SK-MEL-5 (cell line): ENCODE data around the gene USP5. TPM values are rescaled to one million over a fixed set of nuclear protein-coding genes. Genes with fewer than 3 reads are reported as not detected.

Source experiments
- DNase-seq: peaks from one replicate; pipeline ENCODE4 v3.0.0-alpha.2; 2016; ENCODE audit warnings: low read depth, low spot score
- in situ Hi-C: cut with HindIII; loops from 2 replicates; pipeline ENCODE4 v1.10.0; 2016; ENCODE audit warnings: low sequenced_read_pairs, high pct_unique_total_duplicates, low pct_unique_long_range_greater_than_20kb
- total RNA-seq: library from RNA; depleted of rRNA; stranded (reverse); fragments of >200 nt; shearing (Covaris generic); gene quantifications from 2 replicates; pipeline ENCODE4 v1.2.3, GENCODE V29; 2014

Gene USP5
- total RNA-seq, 1 experiment from 2014 or later: 92.6 TPM

DNA sequence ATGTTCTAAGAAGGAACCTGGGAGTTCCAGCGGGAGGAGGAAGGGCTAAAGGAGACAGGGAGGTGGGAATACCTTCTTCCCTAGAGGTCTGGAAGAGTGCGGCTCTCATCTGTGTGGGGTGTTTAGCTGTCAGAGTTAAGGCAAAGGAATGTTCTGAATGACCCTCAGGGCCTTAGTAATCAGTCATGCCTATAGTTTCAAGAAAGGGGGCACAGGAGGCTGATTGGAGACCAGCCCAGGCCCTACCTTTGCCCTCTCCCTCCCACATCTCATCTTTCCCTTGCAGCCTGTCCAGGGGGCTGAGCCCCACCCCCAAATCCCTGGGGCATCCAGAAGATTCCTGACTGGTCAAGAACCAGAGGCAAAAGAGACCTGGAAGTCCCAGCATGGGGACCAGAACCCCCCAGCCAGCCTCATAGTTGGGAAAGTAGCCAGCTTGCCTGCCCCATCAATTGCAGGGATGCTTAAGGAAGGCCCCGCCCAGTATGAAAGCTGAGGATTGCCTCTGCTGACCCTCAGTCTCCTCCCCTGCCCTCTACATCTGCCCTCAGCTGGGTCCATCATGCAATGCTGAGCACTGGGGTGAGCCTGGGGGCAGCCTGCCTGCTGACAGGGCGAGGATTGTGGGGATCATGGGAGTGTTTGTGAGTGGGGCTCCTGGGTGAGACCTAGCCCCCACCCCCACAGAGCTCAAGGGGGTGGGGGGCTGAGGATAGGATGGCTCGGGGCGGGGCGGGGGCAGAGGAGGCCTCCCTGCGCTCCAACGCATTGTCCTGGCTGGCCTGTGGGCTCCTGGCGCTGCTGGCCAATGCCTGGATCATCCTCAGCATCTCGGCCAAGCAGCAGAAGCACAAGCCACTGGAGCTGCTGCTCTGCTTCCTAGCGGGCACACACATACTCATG, 28.5 kb upstream of the USP5 start:
- in situ Hi-C loops: no loop called here
- no peak for DNase-seq

GRCh38 chr12:6824085-6824775, 27.7 kb upstream of the USP5 start:
- in situ Hi-C loops: no loop called here
- no peak for DNase-seq

DNA sequence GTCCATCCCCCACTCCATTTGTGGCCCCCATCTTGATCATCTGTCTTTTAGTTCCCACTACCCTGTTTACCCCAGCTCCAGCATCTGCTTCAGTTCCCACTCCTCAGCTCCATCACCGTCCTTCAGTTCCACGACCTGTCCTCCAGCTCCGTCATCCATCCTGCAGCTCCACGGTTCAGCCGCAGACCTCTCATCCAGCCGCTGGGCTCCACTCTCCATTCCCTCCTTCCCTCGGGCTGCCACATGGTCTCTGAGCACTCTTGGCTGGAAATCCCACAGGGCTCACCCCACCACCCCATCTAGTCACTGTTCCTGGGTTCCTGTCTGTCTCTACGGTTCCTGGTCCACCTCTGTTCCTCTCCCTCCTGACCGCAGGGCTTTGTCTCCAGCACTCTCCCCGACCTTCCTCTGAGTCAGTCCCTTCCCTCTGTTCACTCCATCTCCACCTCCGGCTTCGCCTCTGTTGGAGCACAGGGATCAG, 27.0 kb upstream of the USP5 start:
- in situ Hi-C loops: no loop called here
- DNase-seq: no peak

GRCh38 chr12:6825398-6826124, 26.4 kb upstream of the USP5 start:
- in situ Hi-C loops: no loop called here
- peak; percentile 84 for DNase-seq

- no peak for DNase-seq
- in situ Hi-C loops: no loop called here
Measured at GRCh38 chr12:6826125-6826733, 25.7 kb upstream of the USP5 start.

GRCh38 chr12:6826734-6827436, 25.1 kb upstream of the USP5 start:
- DNase-seq: no peak
- in situ Hi-C loops: no loop called here

DNA sequence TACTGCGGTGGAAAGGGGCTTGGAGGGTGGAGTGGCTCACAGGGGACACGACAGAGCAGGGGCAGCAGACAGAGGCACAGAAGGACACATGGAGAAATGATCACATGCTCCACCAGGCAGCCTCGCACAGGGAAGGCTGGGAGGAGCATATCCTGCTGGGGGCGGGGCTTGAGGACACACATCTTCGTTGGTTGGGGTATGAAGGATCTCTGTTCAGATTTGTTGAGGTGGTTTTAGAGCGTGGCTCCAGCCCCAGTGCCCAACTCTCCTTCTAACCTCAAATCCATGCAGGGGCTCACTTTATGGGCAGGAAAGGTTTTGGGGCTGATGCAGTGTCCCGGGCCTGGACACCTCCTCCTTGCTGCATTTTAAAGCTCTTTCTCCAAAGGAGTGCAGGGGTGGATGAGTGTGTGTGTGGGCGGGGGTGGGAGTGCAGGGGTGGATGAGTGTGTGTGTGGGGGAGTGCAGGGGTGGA, 24.5 kb upstream of the USP5 start:
- DNase-seq: peak; percentile 89
- in situ Hi-C loops: no loop called here

- DNase-seq: peak; percentile 30
- in situ Hi-C loops: no loop called here
Measured at GRCh38 chr12:6827982-6828780, 23.8 kb upstream of the USP5 start, which contains the start of gene P3H3. Gene P3H3, plus strand, starts transcription at chr12:6828407. Its CDS starts 34 bp downstream, at chr12:6828441.

DNA sequence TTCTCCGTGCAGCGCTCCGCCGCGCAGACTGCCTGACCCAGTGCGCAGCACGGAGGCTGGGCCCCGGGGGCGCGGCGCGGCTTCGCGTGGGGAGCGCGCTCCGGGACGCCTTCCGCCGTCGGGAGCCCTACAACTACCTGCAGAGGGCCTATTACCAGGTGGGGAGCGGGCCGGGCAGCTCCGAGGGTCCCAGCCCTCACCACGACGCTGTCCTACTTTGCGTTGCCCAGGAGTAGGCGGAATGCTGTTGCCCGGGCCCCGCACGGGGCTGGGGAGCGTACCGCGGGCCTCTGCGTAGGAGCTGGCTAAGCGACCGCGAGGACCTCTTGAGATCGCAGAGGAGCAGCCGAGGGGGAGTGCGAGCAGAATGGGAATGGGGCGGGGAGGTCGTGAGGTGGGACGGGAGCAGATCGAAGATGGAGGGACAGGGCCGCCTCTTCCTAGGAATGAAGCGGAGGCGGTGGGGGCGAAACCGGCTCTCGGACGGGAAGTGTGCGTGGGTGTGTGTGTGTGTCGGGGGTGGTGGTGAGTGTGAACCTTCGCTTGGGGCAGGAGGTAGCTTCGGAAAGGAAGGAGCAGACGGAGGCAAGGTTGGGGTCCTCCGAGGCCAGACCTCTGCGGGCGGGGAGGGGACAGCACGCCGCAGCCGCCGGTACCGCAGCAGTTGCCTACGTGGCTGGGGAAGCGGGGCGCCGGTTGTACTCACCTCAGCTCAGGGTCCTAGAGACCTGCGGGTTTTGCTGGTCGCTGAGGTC, 23.0 kb upstream of the USP5 start:
- in situ Hi-C loops: no loop called here
- DNase-seq: no peak

GRCh38 chr12:6829536-6830220, 22.3 kb upstream of the USP5 start:
- in situ Hi-C loops: no loop called here
- DNase-seq: no peak

DNA sequence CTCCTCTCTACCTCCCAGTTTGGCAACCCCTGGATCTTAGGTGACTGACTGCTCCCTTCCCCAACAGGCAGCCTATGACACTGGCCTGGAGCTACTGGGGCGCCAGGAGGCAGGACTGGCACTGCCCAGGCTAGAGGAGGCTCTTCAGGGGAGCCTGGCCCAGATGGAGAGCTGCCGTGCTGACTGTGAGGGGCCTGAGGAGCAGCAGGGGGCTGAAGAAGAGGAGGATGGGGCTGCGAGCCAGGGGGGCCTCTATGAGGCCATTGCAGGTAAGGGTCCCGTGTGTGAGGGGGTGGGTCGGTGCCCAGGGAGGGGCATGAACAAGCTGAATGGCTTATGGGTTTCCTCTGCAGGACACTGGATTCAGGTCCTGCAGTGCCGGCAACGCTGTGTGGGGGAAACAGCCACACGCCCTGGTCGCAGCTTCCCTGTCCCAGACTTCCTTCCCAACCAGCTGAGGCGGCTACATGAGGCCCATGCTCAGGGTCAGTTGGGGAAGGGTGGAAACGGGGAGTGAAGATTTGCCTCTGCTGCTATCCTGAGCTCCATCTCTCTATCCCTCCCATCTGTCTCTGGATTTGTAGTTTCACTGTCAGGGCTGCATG, 21.6 kb upstream of the USP5 start:
- DNase-seq: no peak
- in situ Hi-C loops: no loop called here

DNA sequence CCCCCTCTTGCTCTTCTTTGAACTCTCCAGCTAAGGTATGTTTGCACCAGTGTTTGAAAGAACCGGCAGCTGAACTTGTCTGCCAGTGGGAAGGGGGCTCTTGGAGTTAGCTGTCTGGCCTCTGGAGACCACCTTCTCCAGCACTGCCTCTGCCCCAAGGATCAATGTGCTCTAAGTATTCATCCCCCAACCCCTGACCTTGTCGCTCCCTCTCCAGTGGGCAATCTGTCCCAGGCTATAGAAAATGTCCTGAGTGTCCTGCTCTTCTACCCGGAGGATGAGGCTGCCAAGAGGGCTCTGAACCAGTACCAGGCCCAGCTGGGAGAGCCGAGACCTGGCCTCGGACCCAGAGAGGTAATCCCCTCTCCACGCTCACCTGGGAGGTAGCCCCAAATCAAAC, 21.0 kb upstream of the USP5 start:
- no peak for DNase-seq
- in situ Hi-C loops: no loop called here

GRCh38 chr12:6831450-6831995, 20.4 kb upstream of the USP5 start:
- in situ Hi-C loops: no loop called here
- DNase-seq: no peak

DNA sequence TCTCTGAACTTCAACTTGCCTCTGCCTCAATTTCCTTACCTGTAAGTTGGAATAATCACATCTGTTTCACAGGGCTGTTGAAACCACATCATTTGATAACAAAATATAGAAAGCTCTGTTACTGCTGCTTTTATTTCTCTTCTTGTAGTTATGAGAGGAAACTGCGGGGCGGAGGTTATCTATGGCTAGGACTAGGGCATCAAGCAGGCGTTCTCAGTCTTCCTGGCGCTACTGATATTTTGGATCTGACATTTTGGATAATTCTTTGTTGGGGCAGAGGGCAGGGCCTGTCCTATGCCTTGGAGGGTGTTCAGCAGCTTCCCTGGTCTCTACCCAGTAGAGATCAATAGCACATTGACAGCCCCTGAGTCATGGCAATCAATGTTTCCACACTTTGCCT, 19.8 kb upstream of the USP5 start:
- in situ Hi-C loops: no loop called here
- DNase-seq: no peak
